ENCODE data around the gene PCNX2.

Gene PCNX2

DNA sequence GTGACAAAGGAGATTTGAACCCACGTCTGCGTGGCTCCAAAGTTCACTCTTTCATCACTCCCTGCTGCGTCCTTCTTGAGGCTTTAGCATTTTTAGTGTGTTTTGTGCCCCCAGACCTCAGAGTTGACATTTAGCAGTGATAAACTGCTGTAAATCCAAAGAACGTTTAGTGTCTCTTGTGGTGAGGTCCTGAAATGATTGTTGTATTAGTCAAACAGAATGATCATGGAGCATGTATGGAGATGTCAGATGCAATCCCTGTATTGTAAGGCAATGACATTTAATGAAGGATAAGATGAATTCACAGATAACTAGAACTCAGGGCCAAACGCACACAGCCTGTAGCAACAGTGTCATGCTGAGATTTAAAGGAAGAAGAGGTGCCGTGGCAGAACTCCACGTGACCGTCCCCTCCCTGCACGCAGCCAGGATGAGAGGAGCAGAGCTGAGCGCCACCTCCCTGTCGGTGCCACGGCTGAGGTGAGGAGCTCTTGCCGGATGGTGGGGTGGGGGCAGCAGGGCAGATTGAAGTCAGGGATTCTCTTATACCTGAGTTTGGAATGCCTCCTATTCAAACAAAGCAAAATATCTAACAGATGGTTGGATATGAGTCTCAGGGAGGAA is 315.1 kb downstream of the PCNX2 start:
- DNase-seq = no peak

- no peak for DNase-seq
Observed at GRCh38 chr1:232979558-232979957, 316.0 kb downstream of the PCNX2 start.

GRCh38 chr1:232978815-232979214 is 316.7 kb downstream of the PCNX2 start:
- DNase-seq = no peak

DNA sequence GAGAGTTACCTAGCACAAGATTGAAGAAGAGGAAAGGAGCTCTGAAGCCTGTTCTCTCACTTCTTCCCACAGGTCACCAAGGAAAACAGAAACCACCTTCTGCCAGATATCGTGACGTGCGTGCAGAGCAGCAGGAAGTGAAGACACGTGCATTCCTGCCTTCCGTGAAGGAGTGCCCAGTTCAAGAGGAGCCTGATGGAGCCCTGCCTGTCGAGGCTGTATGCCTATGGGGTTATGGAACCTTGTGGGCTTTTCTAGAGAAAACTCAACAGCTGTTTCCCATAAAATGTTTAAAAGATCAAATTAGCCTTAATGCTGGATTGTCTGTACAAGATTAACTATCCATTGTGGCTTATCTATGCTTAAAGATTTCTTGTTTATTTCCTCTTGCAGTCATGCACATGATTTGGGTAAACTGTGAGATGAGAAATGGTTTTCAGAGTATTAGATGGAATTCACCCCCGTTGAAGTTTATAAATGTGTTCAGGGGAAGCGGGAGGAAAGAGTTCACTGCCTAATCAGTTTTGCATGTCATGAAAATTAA is 317.4 kb downstream of the PCNX2 start:
- DNase-seq = no peak

- no peak for DNase-seq
Observed at GRCh38 chr1:232974971-232975370, 320.6 kb downstream of the PCNX2 start.

- no peak for DNase-seq
Observed at GRCh38 chr1:232973652-232974611, 321.6 kb downstream of the PCNX2 start.

- no peak for DNase-seq
Observed at GRCh38 chr1:232970508-232970907, 325.0 kb downstream of the PCNX2 start.

GRCh38 chr1:232969799-232970198 is 325.7 kb downstream of the PCNX2 start:
- DNase-seq = no peak

DNA sequence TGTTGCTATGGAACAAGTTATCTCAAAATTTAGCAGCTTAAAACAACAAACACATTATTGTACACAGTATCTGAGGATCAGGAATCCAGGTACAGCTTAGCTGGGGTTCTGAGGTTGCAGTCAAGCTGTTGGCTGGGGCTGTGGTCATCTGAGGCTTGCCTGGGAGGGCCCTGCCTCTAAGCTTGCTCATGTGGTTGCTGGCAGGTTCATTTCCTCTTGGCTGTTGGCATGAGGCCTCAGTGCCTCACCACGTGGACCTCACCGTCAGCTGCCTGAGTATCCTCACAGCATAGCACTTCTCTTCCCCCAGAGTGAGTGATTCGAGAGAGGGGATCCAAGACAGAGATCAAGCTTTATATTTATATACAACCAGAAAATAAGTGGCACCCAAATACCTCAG is 326.6 kb downstream of the PCNX2 start:
- DNase-seq = no peak

DNA sequence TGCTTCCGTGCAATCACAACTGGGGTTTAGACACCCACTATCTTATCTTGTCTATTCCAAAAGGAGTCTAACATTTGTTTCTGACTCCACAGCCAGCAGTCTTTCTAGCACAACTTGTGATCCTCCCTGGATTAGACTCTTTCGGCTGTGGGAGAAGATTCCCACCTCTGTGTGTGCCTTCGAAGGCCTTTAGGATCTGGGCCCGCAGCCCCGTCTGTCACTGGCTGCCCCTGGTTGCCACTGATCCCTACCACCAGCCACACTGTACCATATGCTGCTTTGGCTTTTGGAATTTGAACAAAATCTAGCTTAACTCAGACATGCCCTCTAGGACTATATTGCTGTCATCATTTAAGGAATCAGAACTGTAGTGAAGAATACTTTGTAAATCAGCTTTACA is 327.1 kb downstream of the PCNX2 start:
- peak in 1 of 2 experiments; percentile 13 for DNase-seq

DNA sequence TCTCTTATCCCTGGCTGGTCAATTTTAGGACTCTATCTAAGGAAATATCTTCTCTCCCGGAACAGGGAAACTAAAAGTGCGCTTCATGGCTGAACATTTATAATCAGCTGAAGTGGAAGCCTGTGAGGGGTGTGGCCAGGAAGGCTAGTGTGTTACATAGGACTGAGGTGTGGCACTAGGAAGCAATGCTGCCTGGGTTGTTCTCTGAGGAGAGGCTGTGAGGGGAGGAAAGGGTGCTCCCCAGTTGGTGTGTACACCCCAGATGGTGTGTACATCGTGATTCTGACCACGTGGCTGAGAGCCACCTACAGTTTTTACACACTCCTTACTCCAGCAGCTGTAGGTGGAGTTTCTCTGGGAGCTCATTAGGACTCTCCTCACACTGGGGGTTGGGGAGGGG is 328.9 kb downstream of the PCNX2 start:
- DNase-seq = peak in 1 of 2 experiments; percentile 35

DNA sequence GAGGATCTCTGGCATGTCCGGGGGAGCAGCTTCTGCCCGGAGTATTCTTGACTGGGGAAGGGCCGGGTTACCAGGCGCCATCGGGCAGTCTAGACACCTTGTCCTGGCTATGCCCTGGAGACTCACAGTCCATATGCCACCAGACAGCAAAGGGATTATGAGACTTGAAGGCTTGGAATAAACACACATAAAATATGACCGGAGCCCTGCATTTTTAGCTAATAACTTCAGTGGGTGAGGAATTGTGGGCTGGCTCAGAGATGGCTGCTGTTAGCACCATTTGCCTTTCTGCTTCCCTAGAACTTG is 329.7 kb downstream of the PCNX2 start:
- DNase-seq = peak; percentile 66 to 78

DNA sequence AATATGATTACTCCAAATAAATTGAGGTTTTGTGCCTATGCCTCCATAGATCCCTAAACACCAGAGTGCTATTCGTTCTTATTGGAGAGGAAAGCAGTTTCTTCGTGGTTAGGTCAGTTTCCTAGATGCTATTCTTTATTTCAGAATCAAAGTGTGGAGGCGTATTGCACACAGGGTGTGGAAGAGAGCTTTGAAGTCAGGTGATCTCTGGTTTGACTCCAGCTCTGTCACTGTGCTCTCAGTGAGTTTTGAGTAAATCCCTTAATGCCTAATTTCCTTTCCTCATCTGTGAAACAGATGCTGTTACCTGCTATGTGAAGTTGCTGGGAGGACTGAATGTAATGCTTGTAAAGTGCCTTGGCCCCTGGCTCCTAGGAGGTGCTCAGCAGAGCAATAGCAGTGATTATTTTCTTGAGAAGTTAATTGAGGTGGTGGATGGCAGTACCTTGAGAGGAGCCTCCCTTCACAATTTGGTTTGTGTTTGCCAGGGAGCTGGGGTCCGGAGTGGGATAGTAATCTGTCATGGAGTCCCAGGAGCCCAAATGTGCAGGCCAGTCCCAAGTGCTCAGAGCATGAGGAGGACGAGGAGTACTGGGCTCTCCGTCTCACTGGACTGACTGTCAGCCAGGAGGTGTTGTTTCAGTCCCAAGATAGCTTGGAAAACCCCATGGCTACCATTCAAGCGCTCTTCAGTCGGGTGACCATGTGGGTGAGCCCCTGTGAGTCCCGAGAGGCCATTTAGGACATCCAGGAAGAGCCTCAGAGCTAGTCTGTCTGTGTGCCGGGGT is 330.2 kb downstream of the PCNX2 start:
- peak; percentile 57 to 83 for DNase-seq

DNA sequence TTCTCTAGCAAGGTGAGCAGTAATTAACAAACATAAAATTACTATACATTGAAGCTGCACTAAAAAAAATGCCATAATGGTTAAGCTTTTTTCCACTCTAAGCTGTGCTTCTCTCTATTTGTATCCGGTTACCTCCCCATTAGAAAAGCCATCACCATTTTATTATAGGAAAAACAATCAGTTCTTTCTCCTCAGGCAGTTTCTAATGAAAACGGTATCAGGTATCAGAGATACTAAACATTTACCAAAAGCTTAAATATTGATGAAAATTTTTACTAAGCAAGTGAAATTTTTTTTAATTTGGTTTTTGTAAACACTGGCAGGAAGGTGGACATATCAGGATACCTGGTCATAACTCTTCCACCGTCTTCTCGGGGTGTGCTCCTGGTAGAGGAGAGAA is 330.9 kb downstream of the PCNX2 start:
- no peak for DNase-seq

GRCh38 chr1:232962761-232963745 is 332.5 kb downstream of the PCNX2 start:
- DNase-seq = no peak

GRCh38 chr1:232958067-232958466 is 337.5 kb downstream of the PCNX2 start:
- no peak for DNase-seq

DNA sequence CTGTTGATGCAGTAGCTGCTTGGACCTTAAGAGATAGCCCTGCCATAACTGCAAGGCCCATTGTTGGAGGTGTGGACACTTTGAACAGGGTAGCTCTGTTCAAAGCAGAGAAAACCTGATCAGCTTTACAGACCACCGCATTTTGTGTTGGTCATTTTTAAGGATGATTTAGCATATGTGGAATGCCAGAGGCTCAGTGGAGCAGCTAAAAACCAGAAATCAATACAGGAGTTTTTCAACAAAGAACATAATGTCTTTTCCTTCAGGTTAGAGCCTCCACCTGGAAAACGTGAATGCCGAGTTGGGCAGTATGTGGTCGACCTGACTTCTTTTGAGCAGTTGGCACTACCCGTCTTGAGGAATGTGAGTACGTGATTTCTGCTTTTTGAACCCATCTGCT is 339.4 kb downstream of the PCNX2 start:
- no peak for DNase-seq

GRCh38 chr1:232954594-232955365 is 340.7 kb downstream of the PCNX2 start:
- no peak for DNase-seq

DNA sequence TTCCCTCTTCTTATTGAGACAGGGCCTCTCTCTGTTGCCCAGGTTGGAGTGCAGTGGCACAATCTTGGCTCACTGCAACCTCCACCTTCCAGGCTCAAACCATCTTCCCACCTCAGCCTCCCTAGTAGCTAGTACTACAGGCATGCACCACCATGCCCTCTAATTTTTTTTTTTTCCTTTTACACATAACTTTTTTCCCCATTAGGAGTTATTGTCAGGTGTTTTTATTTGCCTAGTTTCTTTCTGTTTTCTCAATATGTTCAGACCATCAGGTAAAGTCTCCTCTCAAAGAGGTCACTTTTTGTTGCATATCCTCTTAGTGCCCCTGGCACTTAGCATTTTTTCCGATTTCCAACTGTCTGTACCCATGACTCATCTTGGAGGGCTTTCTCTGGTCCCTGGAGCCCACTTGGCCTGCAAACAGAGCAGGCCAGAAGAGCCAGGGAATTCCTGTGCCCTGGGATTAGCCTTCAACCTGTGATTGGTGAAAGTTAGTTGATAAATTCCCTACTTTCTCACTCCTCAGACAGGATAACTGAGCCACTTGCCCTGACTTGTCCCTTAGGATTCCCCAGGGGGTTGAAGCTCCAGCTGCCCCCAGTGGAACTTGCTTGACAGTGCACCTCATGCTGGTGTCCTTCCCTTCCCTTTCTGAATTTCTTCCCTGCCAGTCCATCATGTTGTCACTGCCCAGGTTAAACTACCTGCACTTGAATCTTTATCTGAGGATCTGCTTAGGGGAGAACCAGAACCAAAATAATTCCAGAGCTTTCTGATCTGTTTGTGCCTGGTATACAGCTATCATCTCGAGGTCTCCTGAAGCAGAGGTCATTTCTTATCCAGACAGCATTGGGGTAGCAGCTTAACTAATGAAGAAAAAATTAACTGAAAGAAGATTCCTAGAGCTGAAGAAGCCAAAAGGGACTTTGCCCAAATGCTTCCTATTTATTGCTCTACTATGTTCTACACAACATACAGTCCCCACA is 342.7 kb downstream of the PCNX2 start:
- peak; percentile 49 to 78 for DNase-seq

DNA sequence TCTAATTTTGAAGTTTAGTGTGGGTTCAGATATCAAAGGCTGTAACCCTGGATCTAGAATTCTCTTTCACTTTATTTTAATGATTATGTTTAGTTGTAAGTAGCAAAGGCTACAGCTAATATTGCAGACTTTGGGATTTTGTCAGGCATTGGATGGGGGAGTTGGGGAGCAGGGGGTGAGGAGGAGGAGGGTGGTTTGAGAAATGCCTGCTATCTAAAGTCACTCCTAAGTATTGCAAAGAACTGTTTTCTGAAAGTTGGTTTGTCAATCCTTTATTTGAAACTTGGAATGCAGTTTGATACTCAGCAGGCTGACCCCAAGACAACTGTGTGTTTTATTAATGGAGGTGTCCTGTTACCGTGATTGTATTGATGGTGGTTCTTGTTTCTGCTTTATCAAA is 343.9 kb downstream of the PCNX2 start:
- DNase-seq = no peak
